HCT116 (cell line): ENCODE data around the gene DOCK9. TPM values are rescaled to one million over a fixed set of nuclear protein-coding genes. Genes with fewer than 3 reads are reported as not detected.

Source experiments
- ATAC-seq: fragments of 200-7000 bp; cut with Tn5 transposase; 2 replicates; pipeline ENCODE4 v1.9.1; 2020; ENCODE audit warnings: mild to moderate bottlenecking, moderate library complexity
- BruUV-seq: library from RNA; stranded (reverse); fragments of 400-500 nt; replicated peaks from 2 replicates; lab custom pipeline; 2021; lab: Mats Ljungman, UMichigan
- CTCF ChIA-PET: fragments of 300-600 bp; sonication (Branson Sonifier 250); formaldehyde crosslinking; loops from one replicate; lab custom pipeline; 2021; ENCODE audit warnings: antibody characterized with exemption; lab: Charles Lee
- POLR2A ChIA-PET: fragments of 300-600, 350-600 bp; sonication (Branson Sonifier 250); formaldehyde crosslinking; loops from one replicate; lab custom pipeline; 2021; ENCODE audit warnings: antibody characterized with exemption; lab: Charles Lee
- RAD21 ChIA-PET, 2 experiments: fragments of 300-600 bp; sonication (Branson Sonifier 250); formaldehyde crosslinking; loops; one replicate each; lab custom pipeline; 2023; ENCODE audit warnings: low total read pairs in 2 of 2; ENCODE audit not compliant: uncharacterized antibody in 2 of 2, unreplicated experiment in 2 of 2, low non-redundant PET in 1 of 2; lab: Charles Lee
- DNase-seq: peaks from one replicate; pipeline ENCODE4 v3.0.0-alpha.2; 2010; ENCODE audit warnings: low read depth, low spot score
- H2AFZ ChIP-seq: fragments of 200-600 bp; shearing (Covaris generic), sonication (generic); 2 replicates; pipeline ENCODE4 v1.6.1; 2017; ENCODE audit warnings: low read depth, mixed run types, mixed read lengths, antibody characterized with exemption, low read length; ENCODE audit not compliant: poor library complexity, severe bottlenecking
- H3K27ac ChIP-seq: 2 replicates; pipeline ENCODE4 v1.5.1; 2012; ENCODE audit warnings: low read depth, low read length
- H3K27me3 ChIP-seq: fragments of 200-600 bp; sonication (generic); 2 replicates; pipeline ENCODE4 v1.6.1; 2016; ENCODE audit warnings: mixed run types, low read length, mixed read lengths; ENCODE audit not compliant: insufficient read depth
- H3K36me3 ChIP-seq, 2 experiments: fragments of 200-500 bp in 1 of 2; fragments of 200-600 bp in 1 of 2; sonication (Bioruptor generic) in 1 of 2; sonication (generic) in 1 of 2; 2 replicates each; pipeline versions ENCODE4 v1.5.1 to v1.6.1; 2014 to 2016; ENCODE audit warnings: low read length in 2 of 2, inconsistent platforms in 1 of 2, mixed read lengths in 1 of 2, mixed run types in 1 of 2; ENCODE audit not compliant: insufficient read depth in 2 of 2, control insufficient read depth in 1 of 2
- H3K4me1 ChIP-seq, 2 experiments: fragments of 200-600 bp in 1 of 2; sonication (generic) in 1 of 2; 2 replicates each; pipeline versions ENCODE4 v1.5.1 to v1.6.1; 2012 to 2017; ENCODE audit warnings: low read length in 2 of 2, inconsistent platforms in 1 of 2, mild to moderate bottlenecking in 1 of 2, mixed read lengths in 1 of 2, mixed run types in 1 of 2, moderate library complexity in 1 of 2; ENCODE audit not compliant: insufficient read depth in 2 of 2, control insufficient read depth in 1 of 2
- H3K4me2 ChIP-seq: fragments of 200-600 bp; sonication (generic); 2 replicates; pipeline ENCODE4 v1.6.1; 2017; ENCODE audit warnings: mixed run types, low read length, mixed read lengths
- H3K4me3 ChIP-seq, 2 experiments: fragments of 200-600 bp in 1 of 2; sonication (generic) in 1 of 2; replicated peaks in 1 of 2; 2 replicates each; pipeline ENCODE4 v1.5.1; 2011 to 2016; ENCODE audit warnings: low read length in 2 of 2, control low read depth in 1 of 2, low read depth in 1 of 2, mild to moderate bottlenecking in 1 of 2, mixed read lengths in 1 of 2, mixed run types in 1 of 2
- H3K79me2 ChIP-seq: fragments of 200-600 bp; sonication (generic); 2 replicates; pipeline ENCODE4 v1.6.1; 2017; ENCODE audit warnings: mild to moderate bottlenecking, mixed run types, low read length, moderate library complexity, mixed read lengths; ENCODE audit not compliant: insufficient read depth
- H3K9ac ChIP-seq: fragments of 200-600 bp; sonication (generic); 2 replicates; pipeline ENCODE4 v1.6.1; 2016; ENCODE audit warnings: low read length, mixed read lengths
- H3K9me2 ChIP-seq: fragments of 200-600 bp; sonication (generic), shearing (Covaris generic); 2 replicates; pipeline ENCODE4 v1.6.1; 2017; ENCODE audit warnings: mixed run types, mild to moderate bottlenecking, moderate library complexity; ENCODE audit not compliant: insufficient read depth
- H3K9me3 ChIP-seq, 2 experiments: fragments of 200-500 bp in 1 of 2; fragments of 200-600 bp in 1 of 2; sonication (Bioruptor generic) in 1 of 2; sonication (generic) in 1 of 2; 2 replicates each; pipeline ENCODE4 v1.6.1; 2014 to 2017; ENCODE audit warnings: low read length in 2 of 2, mixed read lengths in 2 of 2, inconsistent platforms in 1 of 2, low read depth in 1 of 2, mild to moderate bottlenecking in 1 of 2, mixed run types in 1 of 2, moderate library complexity in 1 of 2; ENCODE audit not compliant: control insufficient read depth in 1 of 2, insufficient read depth in 1 of 2
- H4K20me1 ChIP-seq: fragments of 200-600 bp; sonication (generic), shearing (Covaris generic); 2 replicates; pipeline ENCODE4 v1.6.1; 2017; ENCODE audit warnings: mixed run types, mild to moderate bottlenecking, moderate library complexity; ENCODE audit not compliant: insufficient read depth
- ATF3 ChIP-seq: IDR thresholded peaks from 2 replicates; pipeline ENCODE4 v1.6.1; 2012
- CBX3 ChIP-seq: IDR thresholded peaks from 2 replicates; pipeline ENCODE4 v1.6.1; 2012; ENCODE audit warnings: low read depth
- CEBPB ChIP-seq: IDR thresholded peaks from 2 replicates; pipeline ENCODE4 v1.6.1; 2012; ENCODE audit warnings: low read depth
- EZH2phosphoT487 ChIP-seq: fragments of 200-600 bp; IDR thresholded peaks from 2 replicates; pipeline ENCODE4 v1.6.1; 2018; ENCODE audit warnings: antibody characterized with exemption, borderline replicate concordance
- FOSL1 ChIP-seq: IDR thresholded peaks from 2 replicates; pipeline ENCODE4 v1.6.1; 2012; ENCODE audit warnings: low read depth
- JUND ChIP-seq: IDR thresholded peaks from 2 replicates; pipeline ENCODE4 v1.6.1; 2012
- POLR2AphosphoS5 ChIP-seq: IDR thresholded peaks from 2 replicates; pipeline ENCODE4 v1.6.1; 2011; ENCODE audit warnings: mild to moderate bottlenecking, low read depth, low read length, moderate library complexity
- RAD21 ChIP-seq: IDR thresholded peaks from 2 replicates; pipeline ENCODE4 v1.6.1; 2012; ENCODE audit warnings: low read depth, mild to moderate bottlenecking
- REST ChIP-seq: IDR thresholded peaks from 2 replicates; pipeline ENCODE4 v1.6.1; 2012; ENCODE audit warnings: low read depth
- SRF ChIP-seq: IDR thresholded peaks from 2 replicates; pipeline ENCODE4 v1.6.1; 2012; ENCODE audit warnings: low read depth
- YY1 ChIP-seq: IDR thresholded peaks from 2 replicates; pipeline ENCODE4 v1.6.1; 2011; ENCODE audit warnings: low read length, low read depth, moderate library complexity, mild to moderate bottlenecking; ENCODE audit not compliant: insufficient replicate concordance; ENCODE audit errors: extremely low read depth
- ZBTB33 ChIP-seq: IDR thresholded peaks from 2 replicates; pipeline ENCODE4 v1.6.1; 2011; ENCODE audit warnings: mild to moderate bottlenecking, low read length, moderate library complexity; ENCODE audit not compliant: insufficient replicate concordance; ENCODE audit errors: extremely low read depth
- ZFX ChIP-seq: fragments of 450-650 bp; IDR thresholded peaks from 2 replicates; pipeline ENCODE4 v1.6.1; 2017
- ZNF274 ChIP-seq: fragments of 200-500 bp; sonication (Bioruptor generic); IDR thresholded peaks from 2 replicates; pipeline ENCODE4 v1.6.1; 2014; ENCODE audit warnings: mild to moderate bottlenecking, low read depth, low read length, inconsistent platforms
- intact Hi-C: fragments of 100-400 bp; cut with micrococcal nuclease; formaldehyde crosslinking; loops from 2 replicates; pipeline ENCODE4 v1.10.0; 2022
- total RNA-seq: library from RNA; stranded (reverse); gene quantifications from one replicate; pipeline ENCODE4 v1.2.1, GENCODE V29; 2021; ENCODE audit not compliant: unreplicated experiment

The DOCK9 gene
- total RNA-seq, 1 experiment from 2014 or later: 58.8 TPM

GRCh38 chr13:98983182-98983581, 5.3 kb upstream of the DOCK9 start:
- H3K79me2 ChIP-seq: no peaks in the 10 kb centered on the region; the same call in 1 of the 2 replicates
- no peak for TF ChIP-seq JUND
- TF ChIP-seq POLR2AphosphoS5: no peak
- TF ChIP-seq YY1: no peak
- no peak for TF ChIP-seq SRF
- no peak for TF ChIP-seq ZBTB33
- no peak for TF ChIP-seq ATF3
- TF ChIP-seq ZFX: no peak
- TF ChIP-seq ZNF274: no peak
- no peak for TF ChIP-seq RAD21
- no peak for TF ChIP-seq EZH2phosphoT487
- TF ChIP-seq CEBPB: no peak
- no peak for TF ChIP-seq REST
- TF ChIP-seq FOSL1: no peak
- no peak for TF ChIP-seq CBX3
- BruUV-seq: no TSS peak
- DNase-seq (no peak), ATAC-seq (no peak)
- no peaks in the 10 kb centered on the region for H3K9me3 ChIP-seq
- H3K4me3 ChIP-seq: no peak overlapping the region
- ChIA-PET POLR2A (no interaction called here), RAD21 (no interaction called here), CTCF (no interaction called here)
- no peaks in the 10 kb centered on the region for H4K20me1 ChIP-seq
- H3K27me3 ChIP-seq: no peaks in the 10 kb centered on the region
- no peak overlapping the region for H3K9ac ChIP-seq
- no peak overlapping the region for H3K4me2 ChIP-seq
- H3K27ac ChIP-seq: no peak overlapping the region
- no peak overlapping the region for H2AFZ ChIP-seq
- no peaks in the 10 kb centered on the region for H3K9me2 ChIP-seq
- H3K36me3 ChIP-seq: no peaks in the 10 kb centered on the region
- intact Hi-C loops: no loop called here
- H3K4me1 ChIP-seq: peaks cover 6 to 38% of the 10 kb centered on the region in 2 experiments
